Measurements from ENCODE around the gene CRCP. TPM values are rescaled to one million over a fixed set of nuclear protein-coding genes. Genes with fewer than 3 reads are reported as not detected.

The CRCP gene
- total and polyA plus RNA-seq, 2 experiments from 2014 or later = 36.1 to 43.4 TPM

DNA sequence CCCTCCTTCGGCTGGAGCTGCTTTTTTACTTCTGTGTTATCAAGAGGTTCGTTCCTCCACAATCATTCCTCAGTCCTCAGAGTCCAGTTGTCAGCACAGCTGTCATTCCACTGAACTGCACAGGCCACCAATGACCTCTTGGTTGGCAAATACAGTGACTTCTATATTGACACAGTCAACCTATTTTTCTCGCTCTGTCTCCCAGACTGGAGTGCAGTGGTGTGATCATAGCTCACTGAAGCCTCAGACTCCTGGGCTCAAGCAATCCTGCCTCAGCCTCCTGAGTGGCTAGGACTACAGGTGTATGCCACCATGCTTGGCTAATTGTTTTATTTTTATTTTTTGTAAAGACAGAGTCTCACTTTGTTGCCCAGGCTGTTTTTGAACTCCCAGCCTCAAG is 27.7 kb downstream of the CRCP start:
- no peak overlapping the region for H3K4me3 Mint-ChIP-seq
- H4K20me1 ChIP-seq (replicated peaks; ENCODE audit: insufficient read depth) = peaks cover 10% of the 10 kb centered on the region; the same call in 1 of the 2 replicates
- ATAC-seq = no peak

More for the DNA sequence above, 27.7 kb downstream of the CRCP start:
- TF ChIP-seq NANOG (IDR thresholded peaks at IDR 0.05; ENCODE audit: borderline replicate concordance) (no peak), ZNF114 (CRISPR knock-in tag; IDR thresholded peaks at IDR 0.05) (no peak), POLR2AphosphoS5 (IDR thresholded peaks at IDR 0.05; ENCODE audit: low read depth) (no peak), EZH2phosphoT487 (IDR thresholded peaks at IDR 0.05; ENCODE audit: unreplicated experiment) (no peak), JUNB (IDR thresholded peaks at IDR 0.05; ENCODE audit: unreplicated experiment) (no peak), ZNF331 (CRISPR knock-in tag; IDR thresholded peaks at IDR 0.05; ENCODE audit: low read depth) (no peak), EZH2 (IDR thresholded peaks at IDR 0.05; ENCODE audit: low read depth, unreplicated experiment) (no peak), CREB1 (CRISPR knock-in tag; IDR thresholded peaks at IDR 0.05; ENCODE audit: low read depth) (no peak), STAT1 (IDR thresholded peaks at IDR 0.05; ENCODE audit: unreplicated experiment) (no peak)
- TF ChIP-seq, protein P1, sequence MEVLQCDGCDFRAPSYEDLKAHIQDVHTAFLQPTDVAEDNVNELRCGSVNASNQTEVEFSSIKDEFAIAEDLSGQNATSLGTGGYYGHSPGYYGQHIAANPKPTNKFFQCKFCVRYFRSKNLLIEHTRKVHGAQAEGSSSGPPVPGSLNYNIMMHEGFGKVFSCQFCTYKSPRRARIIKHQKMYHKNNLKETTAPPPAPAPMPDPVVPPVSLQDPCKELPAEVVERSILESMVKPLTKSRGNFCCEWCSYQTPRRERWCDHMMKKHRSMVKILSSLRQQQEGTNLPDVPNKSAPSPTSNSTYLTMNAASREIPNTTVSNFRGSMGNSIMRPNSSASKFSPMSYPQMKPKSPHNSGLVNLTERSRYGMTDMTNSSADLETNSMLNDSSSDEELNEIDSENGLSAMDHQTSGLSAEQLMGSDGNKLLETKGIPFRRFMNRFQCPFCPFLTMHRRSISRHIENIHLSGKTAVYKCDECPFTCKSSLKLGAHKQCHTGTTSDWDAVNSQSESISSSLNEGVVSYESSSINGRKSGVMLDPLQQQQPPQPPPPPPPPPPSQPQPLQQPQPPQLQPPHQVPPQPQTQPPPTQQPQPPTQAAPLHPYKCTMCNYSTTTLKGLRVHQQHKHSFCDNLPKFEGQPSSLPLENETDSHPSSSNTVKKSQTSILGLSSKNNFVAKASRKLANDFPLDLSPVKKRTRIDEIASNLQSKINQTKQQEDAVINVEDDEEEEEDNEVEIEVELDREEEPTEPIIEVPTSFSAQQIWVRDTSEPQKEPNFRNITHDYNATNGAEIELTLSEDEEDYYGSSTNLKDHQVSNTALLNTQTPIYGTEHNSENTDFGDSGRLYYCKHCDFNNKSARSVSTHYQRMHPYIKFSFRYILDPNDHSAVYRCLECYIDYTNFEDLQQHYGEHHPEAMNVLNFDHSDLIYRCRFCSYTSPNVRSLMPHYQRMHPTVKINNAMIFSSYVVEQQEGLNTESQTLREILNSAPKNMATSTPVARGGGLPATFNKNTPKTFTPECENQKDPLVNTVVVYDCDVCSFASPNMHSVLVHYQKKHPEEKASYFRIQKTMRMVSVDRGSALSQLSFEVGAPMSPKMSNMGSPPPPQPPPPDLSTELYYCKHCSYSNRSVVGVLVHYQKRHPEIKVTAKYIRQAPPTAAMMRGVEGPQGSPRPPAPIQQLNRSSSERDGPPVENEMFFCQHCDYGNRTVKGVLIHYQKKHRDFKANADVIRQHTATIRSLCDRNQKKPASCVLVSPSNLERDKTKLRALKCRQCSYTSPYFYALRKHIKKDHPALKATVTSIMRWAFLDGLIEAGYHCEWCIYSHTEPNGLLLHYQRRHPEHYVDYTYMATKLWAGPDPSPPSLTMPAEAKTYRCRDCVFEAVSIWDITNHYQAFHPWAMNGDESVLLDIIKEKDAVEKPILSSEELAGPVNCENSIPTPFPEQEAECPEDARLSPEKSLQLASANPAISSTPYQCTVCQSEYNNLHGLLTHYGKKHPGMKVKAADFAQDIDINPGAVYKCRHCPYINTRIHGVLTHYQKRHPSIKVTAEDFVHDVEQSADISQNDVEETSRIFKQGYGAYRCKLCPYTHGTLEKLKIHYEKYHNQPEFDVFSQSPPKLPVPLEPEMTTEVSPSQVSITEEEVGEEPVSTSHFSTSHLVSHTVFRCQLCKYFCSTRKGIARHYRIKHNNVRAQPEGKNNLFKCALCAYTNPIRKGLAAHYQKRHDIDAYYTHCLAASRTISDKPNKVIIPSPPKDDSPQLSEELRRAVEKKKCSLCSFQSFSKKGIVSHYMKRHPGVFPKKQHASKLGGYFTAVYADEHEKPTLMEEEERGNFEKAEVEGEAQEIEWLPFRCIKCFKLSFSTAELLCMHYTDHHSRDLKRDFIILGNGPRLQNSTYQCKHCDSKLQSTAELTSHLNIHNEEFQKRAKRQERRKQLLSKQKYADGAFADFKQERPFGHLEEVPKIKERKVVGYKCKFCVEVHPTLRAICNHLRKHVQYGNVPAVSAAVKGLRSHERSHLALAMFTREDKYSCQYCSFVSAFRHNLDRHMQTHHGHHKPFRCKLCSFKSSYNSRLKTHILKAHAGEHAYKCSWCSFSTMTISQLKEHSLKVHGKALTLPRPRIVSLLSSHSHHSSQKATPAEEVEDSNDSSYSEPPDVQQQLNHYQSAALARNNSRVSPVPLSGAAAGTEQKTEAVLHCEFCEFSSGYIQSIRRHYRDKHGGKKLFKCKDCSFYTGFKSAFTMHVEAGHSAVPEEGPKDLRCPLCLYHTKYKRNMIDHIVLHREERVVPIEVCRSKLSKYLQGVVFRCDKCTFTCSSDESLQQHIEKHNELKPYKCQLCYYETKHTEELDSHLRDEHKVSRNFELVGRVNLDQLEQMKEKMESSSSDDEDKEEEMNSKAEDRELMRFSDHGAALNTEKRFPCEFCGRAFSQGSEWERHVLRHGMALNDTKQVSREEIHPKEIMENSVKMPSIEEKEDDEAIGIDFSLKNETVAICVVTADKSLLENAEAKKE (CRISPR knock-in tag; IDR thresholded peaks at IDR 0.05) = no peak
- TF ChIP-seq, protein P2, sequence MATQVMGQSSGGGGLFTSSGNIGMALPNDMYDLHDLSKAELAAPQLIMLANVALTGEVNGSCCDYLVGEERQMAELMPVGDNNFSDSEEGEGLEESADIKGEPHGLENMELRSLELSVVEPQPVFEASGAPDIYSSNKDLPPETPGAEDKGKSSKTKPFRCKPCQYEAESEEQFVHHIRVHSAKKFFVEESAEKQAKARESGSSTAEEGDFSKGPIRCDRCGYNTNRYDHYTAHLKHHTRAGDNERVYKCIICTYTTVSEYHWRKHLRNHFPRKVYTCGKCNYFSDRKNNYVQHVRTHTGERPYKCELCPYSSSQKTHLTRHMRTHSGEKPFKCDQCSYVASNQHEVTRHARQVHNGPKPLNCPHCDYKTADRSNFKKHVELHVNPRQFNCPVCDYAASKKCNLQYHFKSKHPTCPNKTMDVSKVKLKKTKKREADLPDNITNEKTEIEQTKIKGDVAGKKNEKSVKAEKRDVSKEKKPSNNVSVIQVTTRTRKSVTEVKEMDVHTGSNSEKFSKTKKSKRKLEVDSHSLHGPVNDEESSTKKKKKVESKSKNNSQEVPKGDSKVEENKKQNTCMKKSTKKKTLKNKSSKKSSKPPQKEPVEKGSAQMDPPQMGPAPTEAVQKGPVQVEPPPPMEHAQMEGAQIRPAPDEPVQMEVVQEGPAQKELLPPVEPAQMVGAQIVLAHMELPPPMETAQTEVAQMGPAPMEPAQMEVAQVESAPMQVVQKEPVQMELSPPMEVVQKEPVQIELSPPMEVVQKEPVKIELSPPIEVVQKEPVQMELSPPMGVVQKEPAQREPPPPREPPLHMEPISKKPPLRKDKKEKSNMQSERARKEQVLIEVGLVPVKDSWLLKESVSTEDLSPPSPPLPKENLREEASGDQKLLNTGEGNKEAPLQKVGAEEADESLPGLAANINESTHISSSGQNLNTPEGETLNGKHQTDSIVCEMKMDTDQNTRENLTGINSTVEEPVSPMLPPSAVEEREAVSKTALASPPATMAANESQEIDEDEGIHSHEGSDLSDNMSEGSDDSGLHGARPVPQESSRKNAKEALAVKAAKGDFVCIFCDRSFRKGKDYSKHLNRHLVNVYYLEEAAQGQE (IDR thresholded peaks at IDR 0.05; ENCODE audit: unreplicated experiment) = no peak
- TF ChIP-seq, protein P3, sequence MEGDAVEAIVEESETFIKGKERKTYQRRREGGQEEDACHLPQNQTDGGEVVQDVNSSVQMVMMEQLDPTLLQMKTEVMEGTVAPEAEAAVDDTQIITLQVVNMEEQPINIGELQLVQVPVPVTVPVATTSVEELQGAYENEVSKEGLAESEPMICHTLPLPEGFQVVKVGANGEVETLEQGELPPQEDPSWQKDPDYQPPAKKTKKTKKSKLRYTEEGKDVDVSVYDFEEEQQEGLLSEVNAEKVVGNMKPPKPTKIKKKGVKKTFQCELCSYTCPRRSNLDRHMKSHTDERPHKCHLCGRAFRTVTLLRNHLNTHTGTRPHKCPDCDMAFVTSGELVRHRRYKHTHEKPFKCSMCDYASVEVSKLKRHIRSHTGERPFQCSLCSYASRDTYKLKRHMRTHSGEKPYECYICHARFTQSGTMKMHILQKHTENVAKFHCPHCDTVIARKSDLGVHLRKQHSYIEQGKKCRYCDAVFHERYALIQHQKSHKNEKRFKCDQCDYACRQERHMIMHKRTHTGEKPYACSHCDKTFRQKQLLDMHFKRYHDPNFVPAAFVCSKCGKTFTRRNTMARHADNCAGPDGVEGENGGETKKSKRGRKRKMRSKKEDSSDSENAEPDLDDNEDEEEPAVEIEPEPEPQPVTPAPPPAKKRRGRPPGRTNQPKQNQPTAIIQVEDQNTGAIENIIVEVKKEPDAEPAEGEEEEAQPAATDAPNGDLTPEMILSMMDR (conservative IDR thresholded peaks at IDR 0.05; ENCODE audit: low read depth in 2 of 2) = no peak
- TF ChIP-seq, protein P4, sequence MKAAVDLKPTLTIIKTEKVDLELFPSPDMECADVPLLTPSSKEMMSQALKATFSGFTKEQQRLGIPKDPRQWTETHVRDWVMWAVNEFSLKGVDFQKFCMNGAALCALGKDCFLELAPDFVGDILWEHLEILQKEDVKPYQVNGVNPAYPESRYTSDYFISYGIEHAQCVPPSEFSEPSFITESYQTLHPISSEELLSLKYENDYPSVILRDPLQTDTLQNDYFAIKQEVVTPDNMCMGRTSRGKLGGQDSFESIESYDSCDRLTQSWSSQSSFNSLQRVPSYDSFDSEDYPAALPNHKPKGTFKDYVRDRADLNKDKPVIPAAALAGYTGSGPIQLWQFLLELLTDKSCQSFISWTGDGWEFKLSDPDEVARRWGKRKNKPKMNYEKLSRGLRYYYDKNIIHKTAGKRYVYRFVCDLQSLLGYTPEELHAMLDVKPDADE (IDR thresholded peaks at IDR 0.05) = no peak
- no peaks in the 10 kb centered on the region for H3K27me3 ChIP-seq (ENCODE audit: insufficient read depth)
- H3K4me1 ChIP-seq (ENCODE audit: insufficient read depth) = no peaks in the 10 kb centered on the region
- H3K27ac ChIP-seq (ENCODE audit: low read depth) = no peak overlapping the region
- no peak overlapping the region for H3K4me3 ChIP-seq
- no peaks in the 10 kb centered on the region; the same call in 1 of the 2 replicates for H3K79me2 ChIP-seq (replicated peaks; ENCODE audit: insufficient read depth)
- Mint-ChIP-seq H3K27ac (no peak overlapping the region), H3K4me1 (no peaks in the 10 kb centered on the region), H3K9me3 (no peaks in the 10 kb centered on the region; the same call in 2 of the 3 replicates), H3K27me3 (ENCODE audit: insufficient read depth, low read depth, poor library complexity) (no peaks in the 10 kb centered on the region), H3K36me3 (ENCODE audit: low read depth) (peaks cover 52% of the 10 kb centered on the region)
- no peak overlapping the region for H2AFZ ChIP-seq
- H3K36me3 ChIP-seq (ENCODE audit: insufficient read depth) = peaks cover 34% of the 10 kb centered on the region
- no peaks in the 10 kb centered on the region for H3K9me2 ChIP-seq (ENCODE audit: insufficient read depth)
- H3F3A ChIP-seq (replicated peaks; ENCODE audit: low read depth) = no peaks in the 10 kb centered on the region
- no peak for DNase-seq (ENCODE audit: low spot score)
- no peak overlapping the region for H3K4me2 ChIP-seq
